HepG2 (cell line): ENCODE measurements around the gene PLA2G7. TPM values are rescaled to one million over a fixed set of nuclear protein-coding genes. Genes with fewer than 3 reads are reported as not detected.

Source experiments
- ATAC-seq: fragments of 200-7000 bp; cut with Tn5 transposase; 3 replicates; pipeline ENCODE4 v1.9.1; 2020; ENCODE audit warnings: mild to moderate bottlenecking, moderate library complexity
- BruUV-seq: library from RNA; stranded (reverse); fragments of 400-500 nt; replicated peaks from 2 replicates; lab custom pipeline; 2021; lab: Mats Ljungman, UMichigan
- CTCF ChIA-PET: fragments of 300-600 bp; formaldehyde crosslinking; extraction: SDS; loops from one replicate; lab custom pipeline; 2021; ENCODE audit warnings: low total read pairs, inconsistent platforms, low intra/inter-chr PET ratio; lab: Yijun Ruan, JAX
- POLR2A ChIA-PET: fragments of 350-600 bp; sonication (Branson Sonifier 250); formaldehyde crosslinking; loops from one replicate; lab custom pipeline; 2020; ENCODE audit warnings: antibody characterized with exemption, inconsistent platforms; lab: Yijun Ruan, JAX
- DNase-seq: peaks from one replicate; pipeline ENCODE4 v3.0.0-alpha.2; 2015; ENCODE audit warnings: low spot score
- FAIRE-seq: peaks from 3 replicates; lab custom pipeline; 2011; peaks lifted over from hg19 to GRCh38; lab: Jason Lieb, UNC
- H2AFZ ChIP-seq: one replicate; pipeline ENCODE4 v1.6.1; 2011; ENCODE audit warnings: low read length, inconsistent platforms
- H3K27ac ChIP-seq: fragments of 300-600 bp; 3 replicates; pipeline ENCODE4 v1.8.0; 2011; ENCODE audit warnings: mixed run types, mild to moderate bottlenecking, mixed read lengths, low read length, inconsistent platforms; ENCODE audit not compliant: insufficient read depth; ENCODE audit errors: extremely low read length
- H3K27me3 ChIP-seq, 2 experiments: fragments of 200-600 bp in 1 of 2; 2 replicates in 1 of 2; 3 replicates in 1 of 2; pipeline versions ENCODE4 v1.6.0 to v1.8.0; 2011; ENCODE audit warnings: low read length in 2 of 2, mild to moderate bottlenecking in 2 of 2, moderate library complexity in 2 of 2, inconsistent platforms in 1 of 2; ENCODE audit not compliant: insufficient read depth in 2 of 2, control insufficient read depth in 1 of 2
- H3K36me3 ChIP-seq, 2 experiments: fragments of 200-600 bp in 1 of 2; replicated peaks in 1 of 2; 2 replicates in 1 of 2; 3 replicates in 1 of 2; pipeline versions ENCODE4 v1.5.1 to v1.8.0; 2011; ENCODE audit warnings: low read length in 2 of 2, inconsistent platforms in 1 of 2; ENCODE audit not compliant: insufficient read depth in 2 of 2, control insufficient read depth in 1 of 2
- H3K4me1 ChIP-seq: 2 replicates; pipeline ENCODE4 v1.5.1; 2012; ENCODE audit warnings: low read length, inconsistent platforms; ENCODE audit not compliant: insufficient read depth
- H3K4me2 ChIP-seq: 2 replicates; pipeline ENCODE4 v1.6.0; 2011; ENCODE audit warnings: low read depth, low read length, inconsistent platforms
- H3K4me3 ChIP-seq, 3 experiments: fragments of 200-600 bp in 1 of 3; sonication (generic), shearing (Covaris generic) in 1 of 3; replicated peaks in 1 of 3; 2 replicates each; pipeline ENCODE4 v1.5.1; 2011 to 2016; ENCODE audit warnings: low read length in 3 of 3, inconsistent platforms in 2 of 3, low read depth in 2 of 3, mild to moderate bottlenecking in 2 of 3, control low read depth in 1 of 3, mixed read lengths in 1 of 3; ENCODE audit not compliant: insufficient read depth in 1 of 3
- H3K79me2 ChIP-seq: one replicate; pipeline ENCODE4 v1.6.1; 2011; ENCODE audit warnings: low read length, inconsistent platforms; ENCODE audit not compliant: insufficient read depth
- H3K9ac ChIP-seq: 2 replicates; pipeline ENCODE4 v1.6.0; 2011; ENCODE audit warnings: mild to moderate bottlenecking, low read depth, low read length, inconsistent platforms; ENCODE audit not compliant: insufficient read depth
- H3K9me3 ChIP-seq: 2 replicates; pipeline ENCODE4 v1.5.1; 2012; ENCODE audit warnings: mild to moderate bottlenecking, low read length
- H4K20me1 ChIP-seq: 2 replicates; pipeline ENCODE4 v1.6.0; 2011; ENCODE audit warnings: inconsistent platforms, mild to moderate bottlenecking, low read length, moderate library complexity; ENCODE audit not compliant: insufficient read depth
- ASH2L ChIP-seq: fragments of 300-600, 200-600 bp; sonication (generic); IDR thresholded peaks from 2 replicates; pipeline ENCODE4 v1.7.0; 2017; ENCODE audit warnings: low read depth, mild to moderate bottlenecking, moderate library complexity, mixed read lengths, low read length; ENCODE audit not compliant: insufficient read length
- ATF1 ChIP-seq: IDR thresholded peaks from 2 replicates; pipeline ENCODE4 v1.6.1; 2016; ENCODE audit warnings: mild to moderate bottlenecking, control low read depth
- HMG20A ChIP-seq: IDR thresholded peaks from 2 replicates; pipeline ENCODE4 v1.6.1; 2016; ENCODE audit warnings: borderline replicate concordance
- KDM1A ChIP-seq: IDR thresholded peaks from 2 replicates; pipeline ENCODE4 v1.6.1; 2016; ENCODE audit warnings: missing compliant biosample characterization
- MIXL1 ChIP-seq: IDR thresholded peaks from 2 replicates; pipeline ENCODE4 v1.6.1; 2016
- MTF1 ChIP-seq: sonication (generic); formaldehyde crosslinking; IDR thresholded peaks from 2 replicates; pipeline ENCODE4 v1.5.0; 2020; ENCODE audit warnings: missing genetic modification reagents
- NFYC ChIP-seq: IDR thresholded peaks from 2 replicates; pipeline ENCODE4 v1.6.1; 2016; ENCODE audit warnings: missing genetic modification reagents, missing compliant biosample characterization
- RNF2 ChIP-seq: fragments of 450-650 bp; conservative IDR thresholded peaks from 2 replicates; pipeline ENCODE4 v1.6.1; 2016; ENCODE audit warnings: low read depth
- SOX13 ChIP-seq, 3 experiments: fragments of 450-650 bp in 1 of 3; sonication (generic) in 1 of 3; formaldehyde crosslinking in 1 of 3; IDR thresholded peaks in 2 of 3; conservative IDR thresholded peaks in 1 of 3; 2 replicates each; pipeline versions ENCODE4 v1.5.0 to v1.6.1; 2016 to 2020; ENCODE audit warnings: antibody characterized with exemption in 1 of 3, mild to moderate bottlenecking in 1 of 3, missing compliant biosample characterization in 1 of 3, missing genetic modification reagents in 1 of 3, moderate library complexity in 1 of 3
- ZBTB8A ChIP-seq: sonication (generic); formaldehyde crosslinking; IDR thresholded peaks from 2 replicates; pipeline ENCODE4 v1.4.0; 2020; ENCODE audit warnings: mild to moderate bottlenecking, low read depth, missing genetic modification reagents, borderline replicate concordance
- ZNF263 ChIP-seq: sonication (generic); formaldehyde crosslinking; IDR thresholded peaks from 2 replicates; pipeline ENCODE4 v1.4.0; 2020; ENCODE audit warnings: missing genetic modification reagents
- ZNF281 ChIP-seq: sonication (generic); formaldehyde crosslinking; IDR thresholded peaks from 2 replicates; pipeline ENCODE4 v1.4.0; 2020; ENCODE audit warnings: missing genetic modification reagents, borderline replicate concordance
- ZNF709 ChIP-seq: sonication (generic); formaldehyde crosslinking; IDR thresholded peaks from 2 replicates; pipeline ENCODE4 v1.5.0; 2020; ENCODE audit warnings: mild to moderate bottlenecking, missing genetic modification reagents
- ZNF761 ChIP-seq: sonication (generic); formaldehyde crosslinking; conservative IDR thresholded peaks from 2 replicates; pipeline ENCODE4 v1.4.0; 2020; ENCODE audit warnings: mild to moderate bottlenecking, missing genetic modification reagents
- ZNF792 ChIP-seq: IDR thresholded peaks from 2 replicates; pipeline ENCODE4 v1.6.1; 2016
- WGBS: methylation state at CpG from one replicate; pipeline ENCODE4 v1.1.6; 2017; ENCODE audit warnings: low lambda C conversion rate; 5-methylcytosine and 5-hydroxymethylcytosine counted together
- in situ Hi-C: cut with HindIII; loops from 2 replicates; pipeline ENCODE4 v1.10.0; 2017; ENCODE audit warnings: low pct_unique_long_range_greater_than_20kb; ENCODE audit not compliant: extremely low pct_ligation_motif_present
- intact Hi-C: fragments of 100-400 bp; cut with micrococcal nuclease; formaldehyde crosslinking; loops from one replicate; pipeline ENCODE4 v1.10.0; 2022; ENCODE audit not compliant: unreplicated experiment
- polyA plus RNA-seq, 8 experiments: library from polyadenylated mRNA; depleted of rRNA in 3 of 8; stranded (reverse) in 7 of 8; unstranded in 1 of 8; fragments of >200 nt; fragmentation: Illumina TruSeq in 4 of 8; extraction: Trizol in 4 of 8; gene quantifications; 2 replicates each; pipeline versions ENCODE4 v1.2.1 to v1.2.3, GENCODE V29; 2011 to 2016; ENCODE audit warnings: low read depth in 4 of 8, missing spikeins in 1 of 8, mixed read lengths in 1 of 8; ENCODE audit not compliant: insufficient read depth in 1 of 8
- total RNA-seq, 5 experiments: library from RNA; depleted of rRNA; stranded (reverse); fragments of >200 nt; fragmentation: Illumina TruSeq; extraction: Trizol; gene quantifications; 2 replicates each; pipeline ENCODE4 v1.2.3, GENCODE V29; 2016; ENCODE audit warnings: low read depth in 1 of 5

The PLA2G7 gene
- total and polyA plus RNA-seq, 2 of the 13 experiments (the other 11 are each of a cell fraction or from before 2014, with no cell fraction given) = not detected

GRCh38 chr6:46763466-46763865 is 28.3 kb upstream of the PLA2G7 start:
- DNase-seq (no peak), FAIRE-seq (no peak), ATAC-seq (no peak)
- Histone ChIP-seq H2AFZ (no peak overlapping the region), H4K20me1 (no peaks in the 10 kb centered on the region), H3K9ac (no peak overlapping the region), H3K27ac (no peak overlapping the region), H3K4me1 (peaks cover 12% of the 10 kb centered on the region), H3K27me3 (no peaks in the 10 kb centered on the region), H3K9me3 (0 out of 2 replicates have a peak, but pooled peaks cover 7% of the 10 kb centered on the region), H3K79me2 (no peaks in the 10 kb centered on the region), H3K4me3 (no peak overlapping the region), H3K4me2 (no peak overlapping the region), H3K36me3 (no peaks in the 10 kb centered on the region)
- 48% methylated on average over 2 of the region's 2 CpGs for WGBS
- in situ Hi-C loops (no loop called here), intact Hi-C loops (no loop called here)
- TF ChIP-seq NFYC (CRISPR knock-in tag) = no peak
- no peak for TF ChIP-seq SOX13 (IDR thresholded peaks at IDR 0.05)
- no peak for TF ChIP-seq SOX13 (CRISPR knock-in tag; conservative IDR thresholded peaks at IDR 0.05 in 1 of 2, IDR thresholded peaks at IDR 0.05 in 1 of 2)
- no peak for TF ChIP-seq MIXL1 (CRISPR knock-in tag)
- no peak for TF ChIP-seq ZBTB8A (CRISPR knock-in tag)
- POLR2A ChIA-PET = no interaction called here
- CTCF ChIA-PET = no interaction called here
- no TSS peak for BruUV-seq

GRCh38 chr6:46760925-46761324 is 25.8 kb upstream of the PLA2G7 start:
- peaks cover 12% of the 10 kb centered on the region for H3K4me1 ChIP-seq
- TF ChIP-seq KDM1A (CRISPR knock-in tag) (no peak), ZNF761 (CRISPR knock-in tag) (no peak), ZNF792 (CRISPR knock-in tag) (no peak), ZNF709 (CRISPR knock-in tag) (no peak), ZNF281 (CRISPR knock-in tag) (no peak), ZNF263 (no peak), ASH2L (no peak), RNF2 (no peak), MTF1 (CRISPR knock-in tag) (no peak), ATF1 (no peak), HMG20A (CRISPR knock-in tag) (no peak)
- TF ChIP-seq, all 625 proteins: peak for 0
- Histone ChIP-seq H3K9ac (no peak overlapping the region), H3K4me2 (no peak overlapping the region), H3K4me3 (no peak overlapping the region), H3K27ac (no peak overlapping the region), H3K79me2 (no peaks in the 10 kb centered on the region), H4K20me1 (no peaks in the 10 kb centered on the region), H3K36me3 (no peaks in the 10 kb centered on the region), H3K27me3 (no peaks in the 10 kb centered on the region), H2AFZ (no peak overlapping the region), H3K9me3 (no peaks in the 10 kb centered on the region)
- CTCF ChIA-PET = no interaction called here
- in situ Hi-C loops = no loop called here
- intact Hi-C loops = no loop called here
- ATAC-seq = no peak
- no TSS peak for BruUV-seq
- 6% methylated on average over 3 of the region's 3 CpGs for WGBS
- DNase-seq = no peak
- FAIRE-seq = no peak
- POLR2A ChIA-PET = no interaction called here
